Measurements from ENCODE around the gene ITPR2.
"Not testable (repeated sequence)": the region's sequence is repeated elsewhere in the genome, so short reads cannot be mapped to it uniquely, and the experiment has no call there.

ITPR2 gene

DNA sequence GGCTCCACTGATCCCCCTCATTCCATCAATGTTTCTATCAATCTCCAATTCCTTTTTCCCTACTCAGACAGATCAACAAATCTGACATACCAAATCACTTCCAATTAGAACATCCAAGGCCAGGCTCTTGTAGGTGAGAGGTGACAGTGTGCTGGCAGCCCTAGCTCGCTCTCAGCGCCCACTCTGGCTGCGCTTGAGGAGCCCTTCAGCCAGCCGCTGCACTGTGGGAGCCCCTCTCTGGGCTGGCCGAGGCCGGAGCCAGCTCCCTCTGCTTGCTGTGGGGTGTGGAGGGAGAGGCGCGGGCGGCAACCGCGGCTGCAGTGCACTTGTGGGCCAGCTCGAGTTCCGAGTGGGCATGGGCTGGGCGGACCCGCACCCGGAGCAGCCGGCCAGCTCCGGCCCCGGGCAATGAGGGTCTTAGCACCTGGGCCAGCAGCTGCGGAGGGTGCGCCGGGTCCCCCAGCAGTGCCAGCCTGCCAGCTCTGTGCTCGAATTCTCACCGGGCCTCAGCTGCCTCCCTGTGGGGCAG, 6.0 kb upstream of the ITPR2 start:
- H3K36me3 Mint-ChIP-seq (ENCODE audit: low read depth): no peaks in the 10 kb centered on the region
- no peaks in the 10 kb centered on the region for H3K27me3 Mint-ChIP-seq
- no peaks in the 10 kb centered on the region for H3K9me3 Mint-ChIP-seq
- H3K27ac Mint-ChIP-seq: no peak overlapping the region
- DNase-seq: no peak
- H3K4me3 Mint-ChIP-seq: no peak overlapping the region
- peaks cover 9% of the 10 kb centered on the region for H3K4me1 Mint-ChIP-seq (ENCODE audit: low read depth)

- H3K4me3 Mint-ChIP-seq: no peak overlapping the region
- no peaks in the 10 kb centered on the region for H3K27me3 Mint-ChIP-seq
- H3K27ac Mint-ChIP-seq: no peak overlapping the region
- no peak for DNase-seq
- no peaks in the 10 kb centered on the region for H3K9me3 Mint-ChIP-seq
- H3K4me1 Mint-ChIP-seq (ENCODE audit: low read depth): peaks cover 19% of the 10 kb centered on the region
- peaks cover 7% of the 10 kb centered on the region for H3K36me3 Mint-ChIP-seq (ENCODE audit: low read depth)
Observed at GRCh38 chr12:26836201-26836600, 3.2 kb upstream of the ITPR2 start.

DNA sequence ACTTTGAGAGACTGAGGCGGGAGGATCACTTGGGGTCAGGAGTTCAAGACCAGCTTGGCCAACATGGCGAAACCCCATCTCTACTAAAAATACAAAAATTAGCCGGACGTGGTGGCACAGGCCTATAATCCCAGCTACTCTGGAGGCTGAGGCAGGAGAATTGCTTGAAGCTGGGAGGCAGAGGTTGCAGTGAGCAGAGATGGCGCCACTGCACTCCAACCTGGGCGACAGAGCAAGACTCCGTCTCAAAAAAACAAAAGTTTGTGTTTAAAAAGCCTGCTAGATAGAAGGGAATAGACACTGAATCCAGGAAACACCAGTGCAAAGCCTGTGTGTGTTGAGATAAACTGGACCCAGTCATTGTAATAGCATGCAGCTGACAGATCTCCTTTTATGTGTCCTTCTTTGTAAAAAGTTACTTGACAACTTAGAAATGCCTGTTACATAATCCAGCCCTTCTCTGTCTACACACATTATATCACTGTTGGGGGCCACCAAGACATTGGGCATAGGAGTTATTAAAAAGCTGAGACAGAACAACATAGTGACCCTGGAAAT, 1.6 kb upstream of the ITPR2 start:
- H3K27ac Mint-ChIP-seq, H3K4me3 Mint-ChIP-seq, H3K9me3 Mint-ChIP-seq, DNase-seq, H3K27me3 Mint-ChIP-seq: not testable (repeated sequence)
- Mint-ChIP-seq H3K4me1 (ENCODE audit: low read depth) (peaks cover 28% of the 10 kb centered on the region), H3K36me3 (ENCODE audit: low read depth) (peaks cover 13% of the 10 kb centered on the region)

GRCh38 chr12:26833743-26834490, 923 bp upstream of the ITPR2 start:
- peak; percentile 60 for DNase-seq
- Mint-ChIP-seq H3K27ac (peak overlapping the region; percentile 83), H3K36me3 (ENCODE audit: low read depth) (peaks cover 13% of the 10 kb centered on the region), H3K4me1 (ENCODE audit: low read depth) (peaks cover 34% of the 10 kb centered on the region), H3K4me3 (peak overlapping the region; percentile 85), H3K9me3 (no peaks in the 10 kb centered on the region), H3K27me3 (no peaks in the 10 kb centered on the region)

GRCh38 chr12:26831951-26832821, 808 bp downstream of the ITPR2 start:
- no peaks in the 10 kb centered on the region for H3K9me3 Mint-ChIP-seq
- H3K4me1 Mint-ChIP-seq (ENCODE audit: low read depth): peaks cover 49% of the 10 kb centered on the region
- peak overlapping the region; percentile 95 for H3K4me3 Mint-ChIP-seq
- peak overlapping the region; percentile 95 for H3K27ac Mint-ChIP-seq
- peaks cover 14% of the 10 kb centered on the region for H3K36me3 Mint-ChIP-seq (ENCODE audit: low read depth)
- DNase-seq: peak; percentile 77
- no peaks in the 10 kb centered on the region for H3K27me3 Mint-ChIP-seq

DNA sequence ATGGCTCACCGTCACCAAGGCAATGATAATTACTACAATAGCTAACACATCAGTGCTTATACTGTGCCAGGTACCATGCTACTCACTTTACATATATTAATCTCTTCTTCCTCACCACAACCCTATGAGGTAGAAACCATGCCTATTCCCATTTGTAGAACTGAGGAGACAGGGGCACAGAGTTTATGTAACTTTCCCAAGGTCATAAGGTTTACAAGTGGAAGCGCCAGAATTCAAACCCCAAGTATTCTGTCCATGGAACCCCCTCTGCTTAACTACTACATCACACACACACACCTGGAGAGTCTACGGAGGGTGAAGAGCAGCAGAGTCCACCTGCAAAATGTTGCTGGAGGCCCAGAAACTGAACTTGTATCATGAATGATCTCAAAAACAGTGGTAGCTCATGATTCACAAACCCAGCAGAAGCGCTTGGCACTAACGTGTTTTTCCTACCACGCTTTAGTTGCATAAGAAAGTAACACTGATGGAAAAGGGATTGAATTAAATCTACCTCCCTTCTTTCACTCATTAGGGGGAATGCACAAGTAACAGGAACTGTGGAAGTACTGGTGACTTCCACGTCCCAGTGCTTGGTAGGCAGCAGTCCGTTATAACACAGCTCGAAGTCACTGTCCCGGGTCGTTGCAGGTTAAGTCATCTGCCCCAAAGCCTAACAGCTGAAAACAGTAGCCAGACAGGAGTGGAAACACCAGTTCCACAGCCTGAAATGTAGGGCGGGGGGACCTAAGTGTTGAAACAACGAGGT, 2.0 kb downstream of the ITPR2 start:
- no peaks in the 10 kb centered on the region for H3K27me3 Mint-ChIP-seq
- peaks cover 14% of the 10 kb centered on the region for H3K36me3 Mint-ChIP-seq (ENCODE audit: low read depth)
- H3K4me3 Mint-ChIP-seq: peak overlapping the region; percentile 65
- no peaks in the 10 kb centered on the region for H3K9me3 Mint-ChIP-seq
- H3K27ac Mint-ChIP-seq: peak overlapping the region; percentile 41
- H3K4me1 Mint-ChIP-seq (ENCODE audit: low read depth): peaks cover 59% of the 10 kb centered on the region
- DNase-seq: no peak

GRCh38 chr12:26830363-26830762, 2.6 kb downstream of the ITPR2 start:
- Mint-ChIP-seq H3K4me3 (peak overlapping the region; percentile 65), H3K4me1 (ENCODE audit: low read depth) (peaks cover 64% of the 10 kb centered on the region), H3K36me3 (ENCODE audit: low read depth) (peaks cover 14% of the 10 kb centered on the region), H3K27me3 (no peaks in the 10 kb centered on the region), H3K9me3 (no peaks in the 10 kb centered on the region), H3K27ac (no peak overlapping the region)
- DNase-seq: no peak

DNA sequence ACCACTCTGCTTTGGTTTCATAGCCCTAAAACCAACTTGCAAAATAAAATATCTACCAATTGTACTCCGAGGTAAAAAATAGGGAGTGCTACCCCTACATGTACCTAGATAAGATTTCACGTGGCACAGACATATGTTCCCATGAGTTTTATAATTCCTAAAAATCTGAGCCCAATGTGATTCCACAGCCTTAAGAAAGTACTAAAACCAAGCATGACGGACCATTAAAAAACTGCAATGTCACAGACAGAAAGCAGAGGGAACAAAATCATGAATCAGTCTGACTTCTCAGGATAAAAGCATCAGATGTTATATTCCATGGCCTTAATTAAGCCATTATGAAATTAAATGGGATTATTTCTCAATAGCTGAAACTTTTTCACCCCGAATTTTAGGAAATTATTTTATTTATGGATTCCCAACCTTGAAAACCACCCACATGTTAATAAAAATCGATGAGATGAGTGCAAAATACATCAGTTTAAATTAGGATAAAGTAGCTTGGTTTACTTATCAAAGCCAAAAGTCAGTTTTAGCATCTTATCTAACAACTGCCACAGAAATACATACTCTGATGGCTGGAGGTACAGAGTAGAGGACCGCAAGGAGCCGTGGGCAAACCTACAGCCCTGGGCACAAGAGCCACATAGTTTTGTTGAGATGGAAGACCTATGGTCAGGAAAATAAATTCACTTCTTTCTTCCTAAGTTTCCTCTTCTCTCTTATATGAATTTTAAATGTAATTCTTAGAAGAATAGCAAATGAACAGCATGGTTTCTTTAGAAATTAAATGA, 4.5 kb downstream of the ITPR2 start:
- Mint-ChIP-seq H3K27ac (no peak overlapping the region), H3K9me3 (no peaks in the 10 kb centered on the region), H3K4me1 (ENCODE audit: low read depth) (peaks cover 63% of the 10 kb centered on the region), H3K4me3 (no peak overlapping the region), H3K36me3 (ENCODE audit: low read depth) (peaks cover 14% of the 10 kb centered on the region), H3K27me3 (no peaks in the 10 kb centered on the region)
- no peak for DNase-seq

DNA sequence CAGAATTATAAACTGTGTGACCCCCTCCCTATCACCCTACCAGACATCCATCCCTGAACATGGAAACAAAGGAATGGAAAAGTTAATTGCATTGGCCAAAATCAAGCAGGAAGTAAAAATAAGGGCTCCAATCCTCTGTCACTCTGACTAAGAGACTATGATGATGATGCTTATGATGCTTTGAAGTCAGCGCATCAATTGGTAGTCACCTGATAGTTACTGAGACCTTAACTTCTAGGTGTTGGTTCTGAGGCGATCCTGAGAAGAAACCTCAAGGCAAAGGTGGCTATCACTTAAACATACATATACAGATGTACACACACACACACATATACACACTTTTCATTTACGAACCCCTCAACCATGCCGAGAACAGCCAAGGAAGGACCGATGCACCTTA, 6.6 kb downstream of the ITPR2 start:
- Mint-ChIP-seq H3K36me3 (ENCODE audit: low read depth) (peaks cover 8% of the 10 kb centered on the region), H3K4me1 (ENCODE audit: low read depth) (peaks cover 73% of the 10 kb centered on the region), H3K27ac (no peak overlapping the region), H3K27me3 (no peaks in the 10 kb centered on the region), H3K9me3 (no peaks in the 10 kb centered on the region), H3K4me3 (no peak overlapping the region)
- no peak for DNase-seq

- Mint-ChIP-seq H3K27ac (no peak overlapping the region), H3K4me1 (ENCODE audit: low read depth) (peaks cover 67% of the 10 kb centered on the region), H3K4me3 (no peak overlapping the region)
Observed at GRCh38 chr12:26825459-26826016, 7.5 kb downstream of the ITPR2 start.

GRCh38 chr12:26823390-26823789, 9.6 kb downstream of the ITPR2 start:
- Mint-ChIP-seq H3K36me3 (ENCODE audit: low read depth) (peaks cover 2% of the 10 kb centered on the region), H3K9me3 (no peaks in the 10 kb centered on the region), H3K4me1 (ENCODE audit: low read depth) (peaks cover 48% of the 10 kb centered on the region), H3K27ac (no peak overlapping the region), H3K27me3 (no peaks in the 10 kb centered on the region), H3K4me3 (no peak overlapping the region)
- DNase-seq: no peak

More at GRCh38 chr12:26825459-26826016, 7.5 kb downstream of the ITPR2 start:
- Mint-ChIP-seq H3K27me3 (no peaks in the 10 kb centered on the region), H3K36me3 (ENCODE audit: low read depth) (peaks cover 4% of the 10 kb centered on the region), H3K9me3 (no peaks in the 10 kb centered on the region)
- no peak for DNase-seq

DNA sequence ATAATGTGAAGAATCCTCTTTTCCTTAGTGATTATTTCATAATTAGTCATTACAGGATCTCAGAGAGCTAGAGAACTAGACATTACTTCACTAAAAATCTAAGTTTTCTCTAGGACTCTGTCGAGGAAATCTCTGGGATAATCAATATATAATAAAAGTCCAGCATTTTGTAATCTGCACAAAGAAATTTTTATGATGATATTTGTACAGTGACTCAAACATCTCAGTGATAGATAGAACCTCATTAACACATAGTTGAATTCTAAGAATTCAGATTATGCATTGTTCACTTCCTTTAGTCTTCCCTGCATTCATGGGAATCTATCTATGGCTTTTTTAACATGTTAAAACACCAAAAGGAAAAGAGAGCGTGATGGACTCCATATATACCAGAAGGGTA, 11.0 kb downstream of the ITPR2 start:
- H3K27ac Mint-ChIP-seq: no peak overlapping the region
- no peak for DNase-seq
- H3K9me3 Mint-ChIP-seq: no peaks in the 10 kb centered on the region
- no peak overlapping the region for H3K4me3 Mint-ChIP-seq
- H3K27me3 Mint-ChIP-seq: no peaks in the 10 kb centered on the region
- peaks cover 43% of the 10 kb centered on the region for H3K4me1 Mint-ChIP-seq (ENCODE audit: low read depth)
- peaks cover 9% of the 10 kb centered on the region for H3K36me3 Mint-ChIP-seq (ENCODE audit: low read depth)

- Mint-ChIP-seq H3K4me3 (no peak overlapping the region), H3K4me1 (ENCODE audit: low read depth) (peaks cover 38% of the 10 kb centered on the region), H3K27ac (no peak overlapping the region), H3K36me3 (ENCODE audit: low read depth) (peaks cover 13% of the 10 kb centered on the region), H3K27me3 (no peaks in the 10 kb centered on the region), H3K9me3 (no peaks in the 10 kb centered on the region)
- no peak for DNase-seq
Observed at GRCh38 chr12:26821212-26821701, 11.7 kb downstream of the ITPR2 start.
